Right lobe of liver (tissue), 6 donors: ENCODE data around the gene SQSTM1. TPM values are rescaled to one million over a fixed set of nuclear protein-coding genes. Genes with fewer than 3 reads are reported as not detected.
"Not testable (repeated sequence)": the region's sequence is repeated elsewhere in the genome, so short reads cannot be mapped to it uniquely, and the experiment has no call there.

Source experiments
- ATAC-seq, 4 donors: fragments of 200-7000 bp; cut with Tn5 transposase; one replicate each; pipeline ENCODE4 v1.9.1; 2020; ENCODE audit warnings: mild to moderate bottlenecking in 4 of 4, moderate library complexity in 4 of 4
- DNase-seq, 3 donors: peaks; one replicate each; pipeline ENCODE4 v3.0.0-alpha.2; 2020
- H3K27ac ChIP-seq, 3 donors: fragments of 200-600 bp; one replicate each; pipeline ENCODE4 v1.8.0; 2022
- H3K27me3 ChIP-seq, 2 donors: fragments of 200-600 bp; one replicate each; pipeline ENCODE4 v1.8.0; 2022
- H3K36me3 ChIP-seq, 4 donors: fragments of 200-600 bp; sonication (generic) in 1 of 4; one replicate each; pipeline versions ENCODE4 v1.5.1 to v1.8.0; 2017 to 2022; ENCODE audit warnings: control low read depth in 1 of 4
- H3K4me1 ChIP-seq, 4 donors: fragments of 200-600 bp; sonication (generic) in 1 of 4; one replicate each; pipeline versions ENCODE4 v1.5.1 to v1.8.0; 2017 to 2022; ENCODE audit warnings: control low read depth in 1 of 4
- H3K4me3 ChIP-seq, 3 donors: fragments of 200-600 bp; one replicate each; pipeline ENCODE4 v1.8.0; 2022
- H3K9me3 ChIP-seq, 4 donors: fragments of 200-600 bp; sonication (generic) in 1 of 4; one replicate each; pipeline versions ENCODE4 v1.5.1 to v1.8.0; 2017 to 2022; ENCODE audit warnings: control low read depth in 1 of 4
- CTCF ChIP-seq, 4 donors: fragments of 200-600 bp in 3 of 4; fragments of 450-650 bp in 1 of 4; IDR thresholded peaks; one replicate each; pipeline versions ENCODE4 v1.5.1 to v1.8.0; 2016 to 2022; ENCODE audit warnings: antibody characterized with exemption in 4 of 4, mild to moderate bottlenecking in 2 of 4
- POLR2A ChIP-seq: fragments of 450-650 bp; IDR thresholded peaks from one replicate; pipeline ENCODE4 v1.6.1; 2017; ENCODE audit warnings: antibody characterized with exemption, mild to moderate bottlenecking
- WGBS: methylation state at CpG from one replicate; pipeline ENCODE4 v1.1.6; 2018; ENCODE audit warnings: low coverage, low lambda C conversion rate; ENCODE audit not compliant: insufficient coverage; ENCODE audit errors: missing lambda C conversion rate; 5-methylcytosine and 5-hydroxymethylcytosine counted together
- intact Hi-C, 2 donors: fragments of 100-400 bp; cut with DNase I; formaldehyde crosslinking; loops; one replicate each; pipeline versions ENCODE4 v1.11.2 to v1.14.1; 2022
- total RNA-seq, 6 experiments: library from RNA; depleted of rRNA in 2 of 6; stranded (reverse); fragments of >200 nt in 2 of 6; fragmentation: NEBNext Ultra II Directional in 3 of 6; extraction: Animal tissue kit (Norgen Biotek cat#: 25700) in 3 of 6; gene quantifications; one replicate each; pipeline versions ENCODE4 v1.1.0 to v1.2.4, GENCODE V29; 2016 to 2023
- donor health status: DM: no; HTN: yes; CAD: no.
- donor health status: DM: no; HTN: no; CAD: no.
- donor health status: DM: no; HTN: no; CAD: no.
- donor health status: DM: no; HTN: yes; CAD: no.
- donor health status: DM: no; HTN: yes; CAD: no.

The SQSTM1 gene
- total RNA-seq, 6 experiments from 2014 or later: 195 to 1,174 (median 649) TPM

GRCh38 chr5:179869641-179870402 lies 49.1 kb downstream of the SQSTM1 start:
- Histone ChIP-seq H3K9me3 (no peaks in the 10 kb centered on the region), H3K36me3 (peaks cover 0 to 48% (median 12%) of the 10 kb centered on the region in 4 donors), H3K27me3 (no peaks in the 10 kb centered on the region), H3K4me1 (no peaks in the 10 kb centered on the region), H3K4me3 (no peak overlapping the region), H3K27ac (no peak overlapping the region)
- DNase-seq (no peak), ATAC-seq (no peak)
- intact Hi-C loops: no loop called here
- 100% methylated on average over 3 of the region's 16 CpGs for WGBS
- TF ChIP-seq POLR2A (no peak), CTCF (IDR thresholded peaks at IDR 0.05) (no peak)

GRCh38 chr5:179870403-179870903 lies 49.7 kb downstream of the SQSTM1 start:
- intact Hi-C loops: no loop called here
- DNase-seq (peak in 1 of 3 donors; percentile 58), ATAC-seq (peak; percentile 24 to 58 (median 52))
- 83% methylated on average over 2 of the region's 17 CpGs for WGBS
- TF ChIP-seq CTCF (IDR thresholded peaks at IDR 0.05): peak in 3 of 4 donors; percentile 5 to 37 (median 29)
- TF ChIP-seq POLR2A: no peak
- Histone ChIP-seq H3K9me3 (no peaks in the 10 kb centered on the region), H3K27me3 (no peaks in the 10 kb centered on the region), H3K27ac (no peak overlapping the region), H3K4me3 (no peak overlapping the region), H3K4me1 (no peaks in the 10 kb centered on the region), H3K36me3 (peaks cover 0 to 54% (median 11%) of the 10 kb centered on the region in 4 donors)

GRCh38 chr5:179870952-179871351 lies 50.2 kb downstream of the SQSTM1 start:
- DNase-seq (no peak), ATAC-seq (no peak)
- Histone ChIP-seq H3K36me3 (peaks cover 0 to 58% (median 12%) of the 10 kb centered on the region in 4 donors), H3K27ac (no peak overlapping the region), H3K27me3 (no peaks in the 10 kb centered on the region), H3K9me3 (no peaks in the 10 kb centered on the region), H3K4me1 (no peaks in the 10 kb centered on the region), H3K4me3 (no peak overlapping the region)
- TF ChIP-seq CTCF (IDR thresholded peaks at IDR 0.05) (no peak), POLR2A (no peak)
- WGBS: 92% methylated on average over 3 of the region's 3 CpGs
- intact Hi-C loops: no loop called here

GRCh38 chr5:179871533-179871932 lies 50.8 kb downstream of the SQSTM1 start:
- H3K4me1 ChIP-seq, ATAC-seq, H3K4me3 ChIP-seq, H3K9me3 ChIP-seq, H3K27ac ChIP-seq, H3K27me3 ChIP-seq, intact Hi-C loops, DNase-seq: not testable (repeated sequence)
- WGBS: no CpG with 5 or more reads among the region's 14 CpGs
- H3K36me3 ChIP-seq: peaks cover 0 to 59% (median 15%) of the 10 kb centered on the region in 4 donors

- H3K27ac ChIP-seq: no peak overlapping the region
- intact Hi-C loops: no loop called here
- H3K4me3 ChIP-seq: no peak overlapping the region
- no peaks in the 10 kb centered on the region for H3K9me3 ChIP-seq
- H3K36me3 ChIP-seq: peaks cover 0 to 58% (median 16%) of the 10 kb centered on the region in 4 donors
- no peak for DNase-seq
- no peaks in the 10 kb centered on the region for H3K27me3 ChIP-seq
- ATAC-seq: no peak
- 90% methylated on average over 2 of the region's 18 CpGs for WGBS
- TF ChIP-seq POLR2A (no peak), CTCF (IDR thresholded peaks at IDR 0.05) (no peak)
- no peaks in the 10 kb centered on the region for H3K4me1 ChIP-seq
These were observed 51.5 kb downstream of the SQSTM1 start for GRCh38 chr5:179872055-179872827.
